Limb (tissue), 2 donors: ENCODE data around the gene PKDCC.

Source experiments
- DNase-seq, 2 donors: peaks; one replicate each; pipeline ENCODE4 v3.0.0-alpha.2; 2016; ENCODE audit errors: extremely low spot score in 2 of 2

PKDCC gene

GRCh38 chr2:42086500-42086953, 38.7 kb downstream of the PKDCC start:
- peak; percentile 73 to 80 for DNase-seq

- DNase-seq: no peak
Observed at GRCh38 chr2:42087137-42087856, 39.5 kb downstream of the PKDCC start.

GRCh38 chr2:42087857-42088195, 40.0 kb downstream of the PKDCC start:
- DNase-seq: no peak

GRCh38 chr2:42089340-42089925, 41.6 kb downstream of the PKDCC start:
- no peak for DNase-seq

GRCh38 chr2:42090216-42090615, 42.4 kb downstream of the PKDCC start:
- no peak for DNase-seq

- DNase-seq: no peak
Observed at GRCh38 chr2:42091671-42092070, 43.9 kb downstream of the PKDCC start.

GRCh38 chr2:42092084-42092996, 44.5 kb downstream of the PKDCC start:
- DNase-seq: no peak

- no peak for DNase-seq
Observed at GRCh38 chr2:42094114-42094513, 46.3 kb downstream of the PKDCC start.

GRCh38 chr2:42095923-42096408, 48.1 kb downstream of the PKDCC start:
- peak; percentile 82 to 87 for DNase-seq

- no peak for DNase-seq
Observed at GRCh38 chr2:42096869-42097591, 49.2 kb downstream of the PKDCC start.

- DNase-seq: no peak
Observed at GRCh38 chr2:42098571-42099437, 51.0 kb downstream of the PKDCC start.

- DNase-seq: no peak
Observed at GRCh38 chr2:42099438-42100173, 51.8 kb downstream of the PKDCC start.

GRCh38 chr2:42100683-42101205, 52.9 kb downstream of the PKDCC start:
- no peak for DNase-seq

GRCh38 chr2:42101206-42102023, 53.6 kb downstream of the PKDCC start:
- peak in 1 of 2 donors; percentile 79 for DNase-seq

- peak; percentile 83 to 84 for DNase-seq
Observed at GRCh38 chr2:42102024-42102590, 54.3 kb downstream of the PKDCC start.

GRCh38 chr2:42102591-42103450, 55.0 kb downstream of the PKDCC start:
- DNase-seq: peak in 1 of 2 donors; percentile 75

- DNase-seq: no peak
Observed at GRCh38 chr2:42103829-42104228, 56.0 kb downstream of the PKDCC start.
